Nephron (organoid): ENCODE data around the gene ZNF835.

Experiments
- H3K27ac Mint-ChIP-seq, 3 experiments: 2 replicates each; pipeline ENCODE4 v1.8.0; 2020; ENCODE audit warnings: mixed read lengths in 3 of 3, mild to moderate bottlenecking in 2 of 3, moderate library complexity in 1 of 3
- H3K27me3 Mint-ChIP-seq: 2 replicates; pipeline ENCODE4 v1.8.0; 2021; ENCODE audit warnings: low read depth, mild to moderate bottlenecking, moderate library complexity, mixed read lengths
- H3K36me3 Mint-ChIP-seq: 2 replicates; pipeline ENCODE4 v1.8.0; 2020; ENCODE audit warnings: low read depth, mixed read lengths
- H3K4me1 Mint-ChIP-seq: 2 replicates; pipeline ENCODE4 v1.8.0; 2020; ENCODE audit warnings: mixed read lengths
- H3K4me3 Mint-ChIP-seq, 3 experiments: 2 replicates each; pipeline ENCODE4 v1.8.0; 2020; ENCODE audit warnings: mild to moderate bottlenecking in 3 of 3, mixed read lengths in 3 of 3, moderate library complexity in 2 of 3
- H3K9me3 Mint-ChIP-seq: 2 replicates; pipeline ENCODE4 v1.8.0; 2020; ENCODE audit warnings: mixed read lengths
- TF ChIP-seq, protein P1 (sequence below), 3 experiments: fragments of 200-600 bp; sonication (generic); IDR thresholded peaks; one replicate each; pipeline ENCODE4 v1.5.0; 2021; ENCODE audit warnings: antibody characterized with exemption in 3 of 3; ENCODE audit not compliant: unreplicated experiment in 3 of 3

Gene ZNF835

DNA sequence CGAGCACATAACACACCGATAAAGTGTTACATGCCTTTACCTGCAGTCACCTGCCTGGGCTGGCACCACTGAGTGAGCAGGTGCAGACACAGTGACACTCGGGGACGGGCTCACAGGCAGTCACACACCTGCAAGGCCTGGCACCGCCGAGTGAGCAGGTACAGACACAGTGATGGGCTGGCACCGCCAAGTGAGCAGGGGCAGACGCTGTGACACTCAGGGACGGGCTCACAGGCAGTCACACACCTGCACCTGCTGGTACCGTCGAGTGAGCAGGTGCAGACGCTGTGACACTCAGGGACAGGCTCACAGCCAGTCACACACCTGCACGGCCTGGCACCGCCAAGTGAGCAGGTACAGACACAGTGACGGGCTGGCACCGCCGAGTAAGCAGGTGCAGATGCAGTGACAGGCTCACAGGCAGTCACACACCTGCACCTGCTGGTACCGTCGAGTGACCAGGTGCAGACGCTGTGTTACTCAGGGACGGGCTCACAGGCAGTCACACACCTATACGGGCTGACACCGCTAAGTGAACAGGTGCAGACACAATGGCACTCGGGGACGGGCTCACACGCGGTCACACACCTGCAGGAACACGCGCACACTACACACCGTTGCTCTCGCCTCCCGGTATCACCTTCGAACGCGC, 470 bp downstream of the ZNF835 start:
- Mint-ChIP-seq H3K4me1 (no peaks in the 10 kb centered on the region), H3K4me3 (no peak overlapping the region), H3K27ac (no peak overlapping the region), H3K27me3 (no peaks in the 10 kb centered on the region), H3K9me3 (peaks cover 52% of the 10 kb centered on the region), H3K36me3 (peaks cover 4% of the 10 kb centered on the region)
- TF ChIP-seq, protein P1, sequence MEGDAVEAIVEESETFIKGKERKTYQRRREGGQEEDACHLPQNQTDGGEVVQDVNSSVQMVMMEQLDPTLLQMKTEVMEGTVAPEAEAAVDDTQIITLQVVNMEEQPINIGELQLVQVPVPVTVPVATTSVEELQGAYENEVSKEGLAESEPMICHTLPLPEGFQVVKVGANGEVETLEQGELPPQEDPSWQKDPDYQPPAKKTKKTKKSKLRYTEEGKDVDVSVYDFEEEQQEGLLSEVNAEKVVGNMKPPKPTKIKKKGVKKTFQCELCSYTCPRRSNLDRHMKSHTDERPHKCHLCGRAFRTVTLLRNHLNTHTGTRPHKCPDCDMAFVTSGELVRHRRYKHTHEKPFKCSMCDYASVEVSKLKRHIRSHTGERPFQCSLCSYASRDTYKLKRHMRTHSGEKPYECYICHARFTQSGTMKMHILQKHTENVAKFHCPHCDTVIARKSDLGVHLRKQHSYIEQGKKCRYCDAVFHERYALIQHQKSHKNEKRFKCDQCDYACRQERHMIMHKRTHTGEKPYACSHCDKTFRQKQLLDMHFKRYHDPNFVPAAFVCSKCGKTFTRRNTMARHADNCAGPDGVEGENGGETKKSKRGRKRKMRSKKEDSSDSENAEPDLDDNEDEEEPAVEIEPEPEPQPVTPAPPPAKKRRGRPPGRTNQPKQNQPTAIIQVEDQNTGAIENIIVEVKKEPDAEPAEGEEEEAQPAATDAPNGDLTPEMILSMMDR (IDR thresholded peaks at IDR 0.05; ENCODE audit: unreplicated experiment in 3 of 3): no peak

DNA sequence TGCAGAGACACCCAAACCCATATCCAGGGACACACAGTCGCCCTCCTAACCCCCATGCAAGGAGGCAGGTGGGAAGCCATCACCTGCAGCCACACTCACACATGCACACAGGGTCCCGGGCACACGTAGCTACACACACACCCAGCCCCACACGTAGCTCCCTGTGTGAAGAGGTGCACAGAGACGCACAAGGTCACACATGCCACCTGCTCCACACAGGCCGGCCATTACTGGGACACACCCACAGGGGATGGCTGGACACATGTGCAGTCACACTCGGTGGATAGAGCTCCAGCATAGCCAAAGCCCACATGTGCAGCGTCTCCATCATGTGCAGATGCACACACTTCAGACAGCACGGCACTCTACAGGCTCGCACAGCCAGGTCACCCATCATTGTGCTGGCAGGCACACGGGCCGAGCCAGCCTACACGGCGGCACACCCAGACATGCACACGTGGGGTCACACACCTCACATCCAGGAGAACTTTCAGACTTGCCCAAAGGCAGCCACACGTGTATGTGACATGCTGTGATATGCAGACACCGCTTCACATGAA, 1.1 kb downstream of the ZNF835 start:
- TF ChIP-seq, protein P1 (IDR thresholded peaks at IDR 0.05; ENCODE audit: unreplicated experiment in 3 of 3): no peak
- H3K4me1 Mint-ChIP-seq: no peaks in the 10 kb centered on the region
- H3K36me3 Mint-ChIP-seq: peaks cover 4% of the 10 kb centered on the region
- H3K27ac Mint-ChIP-seq: no peak overlapping the region
- H3K4me3 Mint-ChIP-seq: no peak overlapping the region
- peaks cover 53% of the 10 kb centered on the region for H3K9me3 Mint-ChIP-seq
- no peaks in the 10 kb centered on the region for H3K27me3 Mint-ChIP-seq

DNA sequence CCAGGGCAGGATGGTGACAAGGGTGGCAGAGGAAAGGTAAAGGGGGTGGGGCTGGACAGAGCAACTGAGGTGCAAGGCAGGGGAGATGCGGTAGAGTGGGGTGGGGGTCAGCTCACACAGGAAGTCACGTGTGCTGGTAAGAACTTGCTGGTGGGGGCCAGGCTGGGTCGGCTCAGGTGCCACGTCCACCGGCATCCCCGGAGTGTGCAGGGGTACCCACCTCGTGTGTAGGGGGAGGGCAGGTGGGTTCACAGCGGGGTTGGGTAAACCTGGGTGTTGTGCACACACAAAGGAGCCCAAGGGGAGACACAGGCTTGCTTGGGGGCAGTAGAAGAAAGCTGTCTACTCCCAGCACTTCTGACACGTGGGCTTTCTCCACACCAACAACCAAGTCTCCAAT, 2.9 kb downstream of the ZNF835 start:
- Mint-ChIP-seq H3K9me3 (peaks cover 46% of the 10 kb centered on the region), H3K27me3 (no peaks in the 10 kb centered on the region), H3K36me3 (peaks cover 4% of the 10 kb centered on the region), H3K4me3 (no peak overlapping the region), H3K27ac (no peak overlapping the region), H3K4me1 (no peaks in the 10 kb centered on the region)
- TF ChIP-seq, protein P1 (IDR thresholded peaks at IDR 0.05; ENCODE audit: unreplicated experiment in 3 of 3): no peak

DNA sequence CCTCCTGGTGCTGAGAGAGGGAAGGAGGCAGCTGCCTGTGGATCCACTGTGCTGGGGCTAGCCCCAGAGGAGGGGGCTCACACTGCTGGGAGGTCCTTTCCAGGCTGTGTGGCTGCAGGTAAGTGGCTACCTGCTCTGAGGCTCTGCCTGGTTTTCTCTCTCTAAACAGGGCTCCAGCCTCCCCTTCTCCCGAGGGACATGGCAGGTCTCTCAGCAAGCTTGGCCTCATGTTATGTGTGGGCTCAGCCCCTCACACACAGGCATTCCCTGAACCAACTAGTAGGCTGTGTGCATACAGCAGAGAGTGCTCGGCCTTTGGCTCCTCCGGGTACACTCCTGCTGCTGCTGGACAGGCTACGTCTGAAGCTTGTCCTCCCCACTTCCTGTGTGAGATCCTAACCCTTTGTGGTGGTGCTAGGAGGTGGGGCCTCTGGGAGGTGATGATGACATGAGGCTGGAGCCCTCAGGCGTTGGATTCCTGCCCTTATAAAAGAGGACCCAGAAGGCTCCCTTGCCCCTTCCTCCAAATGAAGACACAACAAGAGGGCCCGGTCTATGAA, 4.2 kb downstream of the ZNF835 start:
- H3K4me3 Mint-ChIP-seq: no peak overlapping the region
- TF ChIP-seq, protein P1 (IDR thresholded peaks at IDR 0.05; ENCODE audit: unreplicated experiment in 3 of 3): no peak
- H3K27ac Mint-ChIP-seq: no peak overlapping the region
- H3K36me3 Mint-ChIP-seq: peaks cover 4% of the 10 kb centered on the region
- H3K9me3 Mint-ChIP-seq: peaks cover 52% of the 10 kb centered on the region
- H3K27me3 Mint-ChIP-seq: no peaks in the 10 kb centered on the region
- H3K4me1 Mint-ChIP-seq: no peaks in the 10 kb centered on the region

DNA sequence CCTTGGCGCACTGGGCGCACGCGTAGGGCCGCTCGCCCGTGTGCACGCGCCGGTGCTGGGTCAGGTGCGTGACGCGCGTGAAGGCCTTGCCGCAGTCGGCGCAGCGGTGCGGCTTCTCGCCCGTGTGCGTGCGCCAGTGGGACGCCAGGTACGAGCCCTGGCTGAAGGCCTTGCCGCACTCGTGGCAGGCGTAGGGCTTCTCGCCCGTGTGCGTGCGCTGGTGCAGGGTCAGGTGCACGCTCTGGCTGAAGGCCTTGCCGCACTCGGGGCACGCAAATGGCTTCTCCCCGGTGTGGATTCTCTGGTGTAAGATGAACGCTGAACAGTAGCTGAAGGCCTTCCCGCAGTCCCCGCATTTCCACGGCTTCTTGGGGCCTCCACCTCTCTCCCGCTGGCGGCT, 7.0 kb downstream of the ZNF835 start:
- Mint-ChIP-seq H3K27ac (no peak overlapping the region), H3K36me3 (no peaks in the 10 kb centered on the region), H3K4me1 (no peaks in the 10 kb centered on the region), H3K4me3 (no peak overlapping the region), H3K9me3 (peaks cover 58% of the 10 kb centered on the region), H3K27me3 (no peaks in the 10 kb centered on the region)
- TF ChIP-seq, protein P1 (IDR thresholded peaks at IDR 0.05; ENCODE audit: unreplicated experiment in 3 of 3): no peak
